Endothelial cell of umbilical vein (primary cell): ENCODE data around the gene PDGFRA. TPM values are rescaled to one million over a fixed set of nuclear protein-coding genes. Genes with fewer than 3 reads are reported as not detected.

Source experiments
- BruUV-seq: library from RNA; stranded (reverse); fragments of 400-500 nt; replicated peaks from 2 replicates; lab custom pipeline; 2021; lab: Mats Ljungman, UMichigan
- CTCF ChIA-PET: fragments of 300-600, 350-600 bp; sonication (Branson Sonifier 250); formaldehyde crosslinking; loops from one replicate; lab custom pipeline; 2021; ENCODE audit warnings: antibody characterized with exemption, inconsistent platforms; lab: Charles Lee
- POLR2A ChIA-PET: fragments of 300-600, 350-600 bp; sonication (Branson Sonifier 250); formaldehyde crosslinking; loops from one replicate; lab custom pipeline; 2021; ENCODE audit warnings: antibody characterized with exemption, inconsistent platforms; lab: Charles Lee
- DNase-seq: peaks from one replicate; pipeline ENCODE4 v3.0.0-alpha.2; 2011; ENCODE audit warnings: low read depth, low spot score
- FAIRE-seq: peaks from 2 replicates; lab custom pipeline; 2011; peaks lifted over from hg19 to GRCh38; lab: Jason Lieb, UNC
- H2AFZ ChIP-seq: 2 replicates; pipeline ENCODE4 v1.6.0; 2012; ENCODE audit warnings: low read depth, low read length, control low read depth, inconsistent platforms
- H3K27ac ChIP-seq: 2 replicates; pipeline ENCODE4 v1.5.1; 2011; ENCODE audit warnings: low read depth, mild to moderate bottlenecking, control low read depth, low read length, moderate library complexity; ENCODE audit not compliant: insufficient read depth
- H3K27me3 ChIP-seq, 2 experiments: 2 replicates each; pipeline versions ENCODE4 v1.6.0 to v1.6.1; 2011; ENCODE audit warnings: low read length in 2 of 2, mixed read lengths in 1 of 2; ENCODE audit not compliant: control insufficient read depth in 2 of 2, insufficient read depth in 2 of 2
- H3K36me3 ChIP-seq, 2 experiments: 2 replicates in 1 of 2; 3 replicates in 1 of 2; pipeline ENCODE4 v1.5.1; 2011; ENCODE audit warnings: low read length in 2 of 2, mild to moderate bottlenecking in 1 of 2, moderate library complexity in 1 of 2; ENCODE audit not compliant: control insufficient read depth in 2 of 2, insufficient read depth in 2 of 2; ENCODE audit errors: extremely low read depth in 1 of 2
- H3K4me1 ChIP-seq: 3 replicates; pipeline ENCODE4 v1.5.1; 2011; ENCODE audit warnings: mild to moderate bottlenecking, low read length; ENCODE audit not compliant: control insufficient read depth, insufficient read depth; ENCODE audit errors: extremely low read depth
- H3K4me2 ChIP-seq: 2 replicates; pipeline ENCODE4 v1.6.1; 2011; ENCODE audit warnings: low read length, control low read depth, mixed read lengths; ENCODE audit not compliant: insufficient read depth
- H3K4me3 ChIP-seq, 3 experiments: fragments of 200-600 bp in 1 of 3; sonication (generic), shearing (Covaris generic) in 1 of 3; replicated peaks in 1 of 3; 2 replicates each; pipeline ENCODE4 v1.5.1; 2011 to 2016; ENCODE audit warnings: control low read depth in 3 of 3, low read length in 3 of 3, mild to moderate bottlenecking in 2 of 3, inconsistent platforms in 1 of 3, low read depth in 1 of 3, moderate library complexity in 1 of 3; ENCODE audit not compliant: insufficient read depth in 1 of 3
- H3K79me2 ChIP-seq: 2 replicates; pipeline ENCODE4 v1.6.0; 2012; ENCODE audit warnings: low read length, inconsistent platforms; ENCODE audit not compliant: control insufficient read depth, insufficient read depth
- H3K9ac ChIP-seq: replicated peaks from 2 replicates; pipeline ENCODE3; 2011; ENCODE audit warnings: low read length, control low read depth; ENCODE audit not compliant: insufficient read depth; ENCODE audit errors: extremely low read depth
- H3K9me1 ChIP-seq: replicated peaks from 3 replicates; pipeline ENCODE4 v1.6.0; 2011; ENCODE audit warnings: mild to moderate bottlenecking, low read length; ENCODE audit not compliant: control insufficient read depth, insufficient read depth; ENCODE audit errors: extremely low read depth
- H3K9me3 ChIP-seq: replicated peaks from 2 replicates; pipeline ENCODE4 v1.5.1; 2012; ENCODE audit warnings: low read length, inconsistent platforms; ENCODE audit not compliant: control insufficient read depth, insufficient read depth
- H4K20me1 ChIP-seq: replicated peaks from 2 replicates; pipeline ENCODE3; 2011; ENCODE audit warnings: mild to moderate bottlenecking, low read length; ENCODE audit not compliant: control insufficient read depth, insufficient read depth; ENCODE audit errors: extremely low read depth
- CTCF ChIP-seq, 2 donors: IDR thresholded peaks; 1 replicate in 1 of 2; 2 replicates in 1 of 2; pipeline ENCODE4 v1.5.1; 2011; ENCODE audit warnings: low read length in 2 of 2, mild to moderate bottlenecking in 2 of 2, moderate library complexity in 2 of 2, control low read depth in 1 of 2, inconsistent platforms in 1 of 2, low read depth in 1 of 2; ENCODE audit not compliant: insufficient read depth in 1 of 2; ENCODE audit errors: extremely low read depth in 1 of 2
- EZH2 ChIP-seq: IDR thresholded peaks from 2 replicates; pipeline ENCODE4 v1.6.1; 2012; ENCODE audit warnings: borderline replicate concordance, low read depth, mild to moderate bottlenecking, moderate library complexity, low read length, inconsistent platforms; ENCODE audit not compliant: severe bottlenecking
- GATA2 ChIP-seq: IDR thresholded peaks from 2 replicates; pipeline ENCODE4 v1.7.0; 2011; ENCODE audit warnings: low read depth, mild to moderate bottlenecking, moderate library complexity, mixed read lengths, low read length; ENCODE audit not compliant: insufficient read length, insufficient read depth
- MYC ChIP-seq: IDR thresholded peaks from one replicate; pipeline ENCODE4 v1.6.1; 2011; ENCODE audit warnings: mild to moderate bottlenecking, low read depth, low read length
- POLR2A ChIP-seq: IDR thresholded peaks from 2 replicates; pipeline ENCODE4 v1.6.1; 2012; ENCODE audit warnings: low read depth, mild to moderate bottlenecking, control low read depth, low read length
- POLR2AphosphoS5 ChIP-seq: IDR thresholded peaks from 2 replicates; pipeline ENCODE4 v1.6.1; 2012; ENCODE audit warnings: low read depth, mild to moderate bottlenecking, control low read depth, low read length, moderate library complexity; ENCODE audit not compliant: insufficient read depth
- dilution Hi-C: fragments of 300-500 bp; cut with MboI; formaldehyde crosslinking; loops from one replicate; pipeline ENCODE4 v1.15.0; 2019; ENCODE audit warnings: low sequenced_read_pairs; ENCODE audit not compliant: extremely low pct_ligation_motif_present
- intact Hi-C: fragments of 100-400 bp; cut with micrococcal nuclease; formaldehyde crosslinking; loops from one replicate; pipeline ENCODE4 v1.10.0; 2022
- polyA plus RNA-seq, 4 experiments: library from polyadenylated mRNA; depleted of rRNA in 3 of 4; stranded (reverse) in 3 of 4; unstranded in 1 of 4; fragments of >200 nt; gene quantifications; 2 replicates each; pipeline versions ENCODE4 v1.2.1 to v1.2.3, GENCODE V29; 2011 to 2012; ENCODE audit warnings: missing spikeins in 1 of 4
- total RNA-seq: library from RNA; stranded (reverse); gene quantifications from 2 replicates; pipeline ENCODE4 v1.2.3, GENCODE V29; 2021

PDGFRA gene
- total and polyA plus RNA-seq, 2 donors (not counting 3 experiments of a cell fraction or from before 2014, with no cell fraction given) = 0.19 to 0.55 TPM

GRCh38 chr4:54184581-54184980 lies 44.5 kb upstream of the PDGFRA start:
- Histone ChIP-seq H3K4me3 (no peak overlapping the region), H3K4me2 (no peak overlapping the region), H3K27me3 (no peaks in the 10 kb centered on the region), H2AFZ (no peak overlapping the region), H3K36me3 (no peaks in the 10 kb centered on the region), H3K9me1 (no peaks in the 10 kb centered on the region), H3K9me3 (no peaks in the 10 kb centered on the region), H3K9ac (no peak overlapping the region), H4K20me1 (no peaks in the 10 kb centered on the region), H3K27ac (no peak overlapping the region), H3K79me2 (no peaks in the 10 kb centered on the region), H3K4me1 (no peaks in the 10 kb centered on the region)
- no TSS peak for BruUV-seq
- no peak for DNase-seq
- POLR2A ChIA-PET = interaction anchor here (0.7 kb wide), 1 partner anchor 17 kb away, joined by 3 read pairs; no protein-coding TSS in a partner anchor
- intact Hi-C loops (loop anchor here (2.0 kb wide), 1 partner anchor 60 kb away; no protein-coding TSS in a partner anchor), dilution Hi-C loops (no loop called here)
- CTCF ChIA-PET = interaction anchor here (1.8 kb wide), 1 partner anchor 255 kb away, joined by 8 read pairs; no protein-coding TSS in a partner anchor
- TF ChIP-seq EZH2 (no peak), POLR2A (no peak), GATA2 (no peak), POLR2AphosphoS5 (no peak), CTCF (IDR thresholded peaks at IDR 0.05; ENCODE audit: extremely low read depth in 1 of 2, insufficient read depth in 1 of 2, low read depth in 1 of 2, low read length in 2 of 2) (no peak), MYC (no peak)
- FAIRE-seq = no peak
